HEK293T (cell line): Measurements from ENCODE around the gene GHRL.

Experiments used
- BHLHE40 ChIP-seq: fragments of 450-650 bp; IDR thresholded peaks from 2 replicates; pipeline ENCODE4 v1.6.1; 2016; ENCODE audit warnings: mild to moderate bottlenecking, moderate library complexity, borderline replicate concordance
- CTBP1 ChIP-seq: fragments of 450-650 bp; IDR thresholded peaks from 2 replicates; pipeline ENCODE4 v1.6.1; 2016; ENCODE audit warnings: borderline replicate concordance
- FOXM1 ChIP-seq: fragments of 450-650 bp; IDR thresholded peaks from 2 replicates; pipeline ENCODE4 v1.6.1; 2017; ENCODE audit warnings: mild to moderate bottlenecking, borderline replicate concordance
- L3MBTL2 ChIP-seq: fragments of 450-650 bp; conservative IDR thresholded peaks from 2 replicates; pipeline ENCODE4 v1.6.1; 2016; ENCODE audit warnings: mild to moderate bottlenecking

DNA sequence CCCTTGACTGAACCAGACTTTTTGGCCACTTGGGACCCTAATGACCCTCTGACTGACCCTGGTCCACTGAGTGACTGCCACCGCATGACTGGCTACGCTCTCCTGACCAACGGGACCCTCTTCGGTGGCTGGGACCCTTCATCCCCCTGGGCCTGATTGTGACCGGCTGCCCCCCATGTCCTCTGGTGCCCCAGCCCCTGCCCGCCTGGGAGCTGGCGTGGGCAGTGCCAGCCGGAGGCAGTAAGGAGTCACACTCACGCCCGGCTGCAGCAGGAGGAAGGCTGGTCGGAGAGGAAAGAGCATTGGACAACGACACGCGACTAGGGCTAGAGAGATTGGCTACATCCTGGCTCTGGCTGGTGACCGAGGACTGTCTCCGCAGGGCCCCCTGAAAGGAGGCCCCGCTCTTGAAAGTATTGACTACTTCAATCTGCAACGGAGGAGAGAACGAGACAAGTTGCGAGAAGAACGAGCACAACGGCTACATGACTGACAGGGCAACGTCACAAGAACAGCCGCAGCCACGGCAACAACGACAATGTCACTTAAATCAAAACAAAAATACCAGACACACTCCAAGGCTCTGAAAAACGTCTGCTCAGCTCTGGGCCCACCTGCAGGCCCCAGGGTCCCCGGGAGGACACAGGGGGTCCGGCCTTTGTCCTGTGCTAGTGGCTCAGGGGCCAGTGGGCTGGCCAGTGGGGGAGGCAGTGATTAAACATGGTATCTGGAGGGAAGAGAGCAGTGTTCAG, 43.3 kb upstream of the GHRL start:
- TF ChIP-seq FOXM1 (no peak), L3MBTL2 (no peak), CTBP1 (no peak), BHLHE40 (no peak)
